ENCODE results near the gene IRF6. TPM values are rescaled to one million over a fixed set of nuclear protein-coding genes. Genes with fewer than 3 reads are reported as not detected.
A peak's percentile ranks its signal among the peaks of the same experiment; 100 is the strongest.

Gene IRF6
- total and polyA plus RNA-seq, 2 donors = 22.8 to 39.9 TPM

DNA sequence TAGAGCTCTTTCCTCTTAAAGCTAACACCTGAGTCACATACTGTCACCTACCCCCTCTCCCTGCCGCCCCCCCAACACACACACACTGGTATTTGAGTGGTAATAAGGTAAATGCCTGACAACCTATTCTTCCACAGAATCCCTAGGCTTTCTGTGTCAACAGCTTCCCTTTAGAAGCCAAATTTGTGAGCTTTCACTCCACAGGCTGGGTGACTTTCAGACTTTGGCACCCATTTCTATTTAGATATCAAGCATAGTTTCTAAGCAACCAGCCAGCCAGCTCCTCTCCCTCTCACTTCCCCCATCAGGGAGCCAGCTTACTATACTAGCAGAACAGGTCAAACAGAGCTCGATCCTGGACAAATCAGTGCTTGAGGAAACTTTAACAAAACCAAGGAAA is 18.4 kb downstream of the IRF6 start:
- Histone ChIP-seq H3K27me3 (ENCODE audit: control insufficient read depth in 2 of 2, insufficient read depth in 1 of 2, low read length in 1 of 2) (peaks cover 13% of the 10 kb centered on the region in 2 donors), H3K4me3 (ENCODE audit: low read length in 2 of 2) (no peak overlapping the region), H3K9me3 (ENCODE audit: control insufficient read depth in 2 of 2, insufficient read depth in 1 of 2, low read length in 1 of 2) (peaks cover 0 to 1% of the 10 kb centered on the region in 2 donors), H3K27ac (ENCODE audit: low read depth in 1 of 2, low read length in 1 of 2) (no peak overlapping the region), H3K36me3 (ENCODE audit: control insufficient read depth in 2 of 2, insufficient read depth in 2 of 2, low read length in 1 of 2) (peaks cover 0 to 3% of the 10 kb centered on the region in 2 donors), H3K4me1 (ENCODE audit: control insufficient read depth in 2 of 2, insufficient read depth in 2 of 2, low read length in 2 of 2) (peaks cover 10 to 16% of the 10 kb centered on the region in 2 donors)
- DNase-seq (ENCODE audit: low read depth in 6 of 9, low spot score in 9 of 9) = no peak
- 93% methylated on average over 2 of the region's 2 CpGs for WGBS

DNA sequence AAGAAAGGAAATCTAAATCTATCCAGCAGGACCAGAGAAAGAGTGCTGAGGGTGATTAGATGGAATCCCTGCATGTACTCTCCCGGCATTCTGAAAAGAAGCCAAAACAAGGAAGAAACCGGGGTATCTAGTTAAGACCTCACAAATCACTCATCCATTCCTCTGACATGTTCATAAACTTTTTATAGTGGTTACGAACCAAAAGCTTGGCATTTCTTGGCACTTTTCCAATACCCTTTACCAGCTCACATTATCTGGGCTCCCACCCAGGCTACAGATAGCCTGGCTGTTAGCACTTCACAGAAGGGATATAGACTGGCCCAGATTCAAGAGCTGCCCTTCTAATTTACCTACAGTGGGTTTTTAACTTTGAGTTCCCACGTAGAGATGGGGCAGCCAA is 19.8 kb downstream of the IRF6 start:
- WGBS = 70% methylated on average over 4 of the region's 4 CpGs
- DNase-seq (ENCODE audit: low read depth in 6 of 9, low spot score in 9 of 9) = no peak
- Histone ChIP-seq H3K27ac (ENCODE audit: low read depth in 1 of 2, low read length in 1 of 2) (no peak overlapping the region), H3K4me1 (ENCODE audit: control insufficient read depth in 2 of 2, insufficient read depth in 2 of 2, low read length in 2 of 2) (peaks cover 10 to 16% of the 10 kb centered on the region in 2 donors), H3K36me3 (ENCODE audit: control insufficient read depth in 2 of 2, insufficient read depth in 2 of 2, low read length in 1 of 2) (peaks cover 7 to 14% of the 10 kb centered on the region in 2 donors), H3K27me3 (ENCODE audit: control insufficient read depth in 2 of 2, insufficient read depth in 1 of 2, low read length in 1 of 2) (peaks cover 8 to 9% of the 10 kb centered on the region in 2 donors), H3K4me3 (ENCODE audit: low read length in 2 of 2) (no peak overlapping the region), H3K9me3 (ENCODE audit: control insufficient read depth in 2 of 2, insufficient read depth in 1 of 2, low read length in 1 of 2) (peaks cover 0 to 1% of the 10 kb centered on the region in 2 donors)

DNA sequence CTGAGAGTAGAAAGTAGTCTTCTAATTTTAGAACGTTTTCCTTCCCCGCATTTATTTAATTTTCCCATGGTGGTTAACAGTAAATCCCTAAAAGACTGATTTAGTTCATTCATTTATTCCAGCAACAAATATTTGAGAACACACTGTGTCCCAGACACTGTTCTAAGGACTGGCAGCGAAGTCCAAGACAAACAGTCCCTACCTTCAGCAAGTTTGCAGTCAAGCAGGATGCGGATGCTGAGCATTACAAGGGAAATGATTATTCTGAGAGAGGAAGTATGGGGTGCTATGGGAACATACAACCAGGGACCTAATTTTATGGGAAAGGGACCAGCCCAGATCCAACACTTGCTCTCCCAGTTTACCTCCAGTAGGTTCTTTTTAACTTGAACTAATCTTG is 20.4 kb downstream of the IRF6 start:
- DNase-seq (ENCODE audit: low read depth in 6 of 9, low spot score in 9 of 9) = no peak
- 98% methylated on average over 4 of the region's 4 CpGs for WGBS
- Histone ChIP-seq H3K4me3 (ENCODE audit: low read length in 2 of 2) (no peak overlapping the region), H3K27me3 (ENCODE audit: control insufficient read depth in 2 of 2, insufficient read depth in 1 of 2, low read length in 1 of 2) (peaks cover 8% of the 10 kb centered on the region in 2 donors), H3K36me3 (ENCODE audit: control insufficient read depth in 2 of 2, insufficient read depth in 2 of 2, low read length in 1 of 2) (peaks cover 8 to 20% of the 10 kb centered on the region in 2 donors), H3K4me1 (ENCODE audit: control insufficient read depth in 2 of 2, insufficient read depth in 2 of 2, low read length in 2 of 2) (peaks cover 10 to 16% of the 10 kb centered on the region in 2 donors), H3K9me3 (ENCODE audit: control insufficient read depth in 2 of 2, insufficient read depth in 1 of 2, low read length in 1 of 2) (peaks cover 0 to 1% of the 10 kb centered on the region in 2 donors), H3K27ac (ENCODE audit: low read depth in 1 of 2, low read length in 1 of 2) (no peak overlapping the region)

DNA sequence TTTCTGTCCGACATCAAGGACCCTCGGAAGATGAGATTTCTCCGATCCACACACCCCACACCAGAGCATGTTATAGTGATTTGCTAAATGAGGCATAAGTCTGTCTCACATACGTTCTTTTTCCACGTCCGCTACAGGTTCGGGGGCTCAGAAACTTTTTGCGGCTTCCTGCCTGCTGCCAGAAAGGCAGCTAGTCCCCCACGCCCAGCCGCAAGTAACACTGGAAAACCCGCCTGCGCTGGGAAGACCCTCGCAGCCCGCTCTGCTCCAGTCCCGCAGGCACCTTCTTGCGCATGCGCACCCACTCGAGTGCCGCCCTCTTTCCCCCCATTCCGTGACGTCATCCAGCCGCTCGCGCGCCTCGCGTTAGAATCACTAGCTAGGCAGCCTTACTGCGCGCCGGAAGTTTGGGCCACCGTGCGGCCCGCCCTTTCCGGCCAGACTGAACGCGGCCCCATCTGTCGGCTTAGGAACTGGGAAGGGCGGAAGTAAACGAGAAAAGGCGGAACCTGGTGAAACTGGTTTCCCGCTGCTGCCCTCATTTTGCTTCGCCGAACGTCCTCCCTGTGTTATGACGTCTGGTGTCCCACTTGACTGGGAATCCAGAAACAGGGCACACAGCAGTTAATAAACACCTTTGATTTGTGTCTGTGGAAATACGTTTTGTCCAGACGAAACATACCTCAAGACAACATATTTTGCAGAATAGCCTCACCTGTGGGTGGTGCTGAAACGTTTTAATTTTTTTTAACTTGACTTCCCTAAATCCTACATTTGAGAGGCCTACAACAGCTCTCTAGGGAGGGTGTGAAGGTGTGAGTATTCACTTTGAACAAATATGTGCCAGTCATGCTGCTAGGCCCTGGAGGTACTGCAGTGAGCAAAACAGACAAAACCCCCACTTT is 21.4 kb downstream of the IRF6 start, which contains the start of gene C1orf74:
Gene C1orf74, minus strand, starts transcription at position 295 of the 905 bp plus-strand sequence. CDS start 925 bp downstream, outside the sequence.
- Histone ChIP-seq H3K9me3 (ENCODE audit: control insufficient read depth in 2 of 2, insufficient read depth in 1 of 2, low read length in 1 of 2) (peaks cover 0 to 1% of the 10 kb centered on the region in 2 donors), H3K4me1 (ENCODE audit: control insufficient read depth in 2 of 2, insufficient read depth in 2 of 2, low read length in 2 of 2) (peaks cover 10 to 16% of the 10 kb centered on the region in 2 donors), H3K36me3 (ENCODE audit: control insufficient read depth in 2 of 2, insufficient read depth in 2 of 2, low read length in 1 of 2) (peaks cover 12 to 31% of the 10 kb centered on the region in 2 donors), H3K4me3 (ENCODE audit: low read length in 2 of 2) (peak within 1 kb of the TSS; percentile 52 to 61), H3K27ac (ENCODE audit: low read depth in 1 of 2, low read length in 1 of 2) (peak within 1 kb of the TSS; percentile 74 to 91), H3K27me3 (ENCODE audit: control insufficient read depth in 2 of 2, insufficient read depth in 1 of 2, low read length in 1 of 2) (peaks cover 5 to 8% of the 10 kb centered on the region in 2 donors)
- WGBS = 4% methylated on average over 48 of the region's 48 CpGs
- DNase-seq (ENCODE audit: low read depth in 6 of 9, low spot score in 9 of 9) = peak; percentile 95 to 99 (median 97)

DNA sequence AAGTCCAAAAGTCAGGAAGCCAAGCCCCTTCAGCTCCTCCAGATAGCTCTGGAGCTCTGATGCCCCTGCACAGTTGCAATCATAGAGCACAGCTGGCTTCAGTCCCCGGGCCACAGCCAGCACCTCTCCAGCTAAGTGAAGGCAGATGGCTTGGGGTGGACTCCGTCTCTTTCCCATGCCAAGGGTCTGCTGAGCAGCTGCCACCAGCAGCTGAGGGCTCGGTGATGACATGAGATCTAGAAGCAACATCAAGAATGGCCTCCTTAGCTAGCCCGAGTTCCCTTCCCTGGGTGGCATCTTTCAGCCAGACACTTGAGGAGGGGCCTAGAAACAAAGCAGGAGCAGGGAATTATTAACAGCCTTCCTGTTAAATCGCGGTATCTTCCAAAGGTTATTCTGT is 22.6 kb downstream of the IRF6 start:
- WGBS = 89% methylated on average over 6 of the region's 6 CpGs

DNA sequence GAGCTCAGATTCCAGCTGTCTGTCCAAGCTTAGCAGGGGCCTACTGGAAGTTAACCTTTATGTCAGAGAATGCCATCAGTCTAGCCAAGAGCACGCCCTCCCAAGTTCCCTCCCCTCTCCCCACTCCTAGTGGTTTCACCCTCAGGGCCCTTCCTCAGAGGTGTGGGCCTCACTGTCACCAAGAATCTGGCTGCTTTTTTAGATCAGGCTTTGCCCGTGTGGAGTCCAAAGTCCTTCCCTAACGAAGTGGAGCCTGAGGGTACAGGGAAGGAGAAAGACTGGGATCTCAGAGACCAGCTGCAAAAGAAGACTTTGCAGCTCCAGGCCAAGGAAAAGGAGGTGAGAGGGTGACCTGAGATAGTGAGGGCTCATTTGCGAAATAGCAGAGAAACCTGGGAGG is 25.7 kb downstream of the IRF6 start:
- no peaks in the 10 kb centered on the region for H3K27me3 ChIP-seq (ENCODE audit: control insufficient read depth in 2 of 2, insufficient read depth in 1 of 2, low read length in 1 of 2)
- H3K27ac ChIP-seq (ENCODE audit: low read depth in 1 of 2, low read length in 1 of 2) = no peak overlapping the region
- peaks cover 10 to 16% of the 10 kb centered on the region in 2 donors for H3K4me1 ChIP-seq (ENCODE audit: control insufficient read depth in 2 of 2, insufficient read depth in 2 of 2, low read length in 2 of 2)
- H3K9me3 ChIP-seq (ENCODE audit: control insufficient read depth in 2 of 2, insufficient read depth in 1 of 2, low read length in 1 of 2) = no peaks in the 10 kb centered on the region
- WGBS = 96% methylated on average over 4 of the region's 4 CpGs
- DNase-seq (ENCODE audit: low read depth in 6 of 9, low spot score in 9 of 9) = no peak
- no peak overlapping the region for H3K4me3 ChIP-seq (ENCODE audit: low read length in 2 of 2)
- peaks cover 40 to 73% of the 10 kb centered on the region in 2 donors for H3K36me3 ChIP-seq (ENCODE audit: control insufficient read depth in 2 of 2, insufficient read depth in 2 of 2, low read length in 1 of 2)

More for the DNA sequence above, 22.6 kb downstream of the IRF6 start:
- Histone ChIP-seq H3K27me3 (ENCODE audit: control insufficient read depth in 2 of 2, insufficient read depth in 1 of 2, low read length in 1 of 2) (peaks cover 5 to 8% of the 10 kb centered on the region in 2 donors), H3K9me3 (ENCODE audit: control insufficient read depth in 2 of 2, insufficient read depth in 1 of 2, low read length in 1 of 2) (peaks cover 0 to 1% of the 10 kb centered on the region in 2 donors), H3K36me3 (ENCODE audit: control insufficient read depth in 2 of 2, insufficient read depth in 2 of 2, low read length in 1 of 2) (peaks cover 12 to 42% of the 10 kb centered on the region in 2 donors), H3K4me3 (ENCODE audit: low read length in 2 of 2) (no peak overlapping the region), H3K27ac (ENCODE audit: low read depth in 1 of 2, low read length in 1 of 2) (no peak overlapping the region), H3K4me1 (ENCODE audit: control insufficient read depth in 2 of 2, insufficient read depth in 2 of 2, low read length in 2 of 2) (peaks cover 10 to 16% of the 10 kb centered on the region in 2 donors)
- DNase-seq (ENCODE audit: low read depth in 6 of 9, low spot score in 9 of 9) = no peak

DNA sequence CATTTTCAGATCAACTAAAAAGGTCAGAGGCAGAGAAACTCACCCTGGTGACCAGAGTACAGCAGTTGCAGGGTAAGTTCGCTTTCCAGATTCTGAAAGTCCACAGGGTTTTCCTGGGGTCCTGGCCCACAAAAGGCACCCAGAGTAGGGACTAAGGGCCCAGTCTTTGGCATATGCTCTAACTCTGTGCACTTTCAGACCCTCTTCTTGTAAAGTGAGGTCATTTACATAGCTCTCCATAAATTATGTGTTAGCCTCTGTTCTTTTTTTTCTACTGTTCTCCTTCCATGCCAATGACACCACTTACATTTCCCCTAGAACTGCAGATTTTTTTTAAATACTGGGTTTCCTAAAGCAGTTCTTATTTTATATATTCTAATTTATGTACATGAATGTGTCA is 27.8 kb downstream of the IRF6 start:
- 98% methylated on average over 1 of the region's 1 CpG for WGBS
- DNase-seq (ENCODE audit: low read depth in 6 of 9, low spot score in 9 of 9) = no peak
- H3K36me3 ChIP-seq (ENCODE audit: control insufficient read depth in 2 of 2, insufficient read depth in 2 of 2, low read length in 1 of 2) = peaks cover 59 to 91% of the 10 kb centered on the region in 2 donors

DNA sequence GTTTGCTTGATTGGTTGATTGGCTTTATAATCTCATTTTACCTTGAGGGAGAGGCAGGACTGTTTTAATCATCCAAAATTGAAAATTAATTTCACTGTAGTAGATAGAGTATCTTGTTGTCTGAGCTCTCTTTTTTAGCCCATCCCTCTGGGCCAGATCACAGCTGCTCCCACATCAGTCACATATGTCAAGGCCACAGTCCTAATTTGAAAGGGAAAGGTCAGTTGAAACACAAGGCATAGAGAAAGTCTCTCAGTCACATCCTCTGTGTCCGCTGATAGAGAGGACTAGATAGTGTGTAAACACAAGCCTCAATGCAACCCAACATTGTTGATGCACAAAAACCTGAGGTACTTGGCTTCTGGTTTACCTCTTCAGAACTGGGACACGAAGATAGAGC is 28.4 kb downstream of the IRF6 start:
- Histone ChIP-seq H3K9me3 (ENCODE audit: control insufficient read depth in 2 of 2, insufficient read depth in 1 of 2, low read length in 1 of 2) (no peaks in the 10 kb centered on the region), H3K4me1 (ENCODE audit: control insufficient read depth in 2 of 2, insufficient read depth in 2 of 2, low read length in 2 of 2) (no peaks in the 10 kb centered on the region), H3K27me3 (ENCODE audit: control insufficient read depth in 2 of 2, insufficient read depth in 1 of 2, low read length in 1 of 2) (no peaks in the 10 kb centered on the region), H3K4me3 (ENCODE audit: low read length in 2 of 2) (no peak overlapping the region), H3K36me3 (ENCODE audit: control insufficient read depth in 2 of 2, insufficient read depth in 2 of 2, low read length in 1 of 2) (peaks cover 62 to 93% of the 10 kb centered on the region in 2 donors), H3K27ac (ENCODE audit: low read depth in 1 of 2, low read length in 1 of 2) (no peak overlapping the region)
- WGBS = 94% methylated on average over 2 of the region's 2 CpGs
- DNase-seq (ENCODE audit: low read depth in 6 of 9, low spot score in 9 of 9) = no peak

More for the DNA sequence above, 27.8 kb downstream of the IRF6 start:
- H3K9me3 ChIP-seq (ENCODE audit: control insufficient read depth in 2 of 2, insufficient read depth in 1 of 2, low read length in 1 of 2) = no peaks in the 10 kb centered on the region
- no peak overlapping the region for H3K4me3 ChIP-seq (ENCODE audit: low read length in 2 of 2)
- peaks cover under 1% of the 10 kb centered on the region in 2 donors for H3K4me1 ChIP-seq (ENCODE audit: control insufficient read depth in 2 of 2, insufficient read depth in 2 of 2, low read length in 2 of 2)
- H3K27me3 ChIP-seq (ENCODE audit: control insufficient read depth in 2 of 2, insufficient read depth in 1 of 2, low read length in 1 of 2) = no peaks in the 10 kb centered on the region
- H3K27ac ChIP-seq (ENCODE audit: low read depth in 1 of 2, low read length in 1 of 2) = no peak overlapping the region

DNA sequence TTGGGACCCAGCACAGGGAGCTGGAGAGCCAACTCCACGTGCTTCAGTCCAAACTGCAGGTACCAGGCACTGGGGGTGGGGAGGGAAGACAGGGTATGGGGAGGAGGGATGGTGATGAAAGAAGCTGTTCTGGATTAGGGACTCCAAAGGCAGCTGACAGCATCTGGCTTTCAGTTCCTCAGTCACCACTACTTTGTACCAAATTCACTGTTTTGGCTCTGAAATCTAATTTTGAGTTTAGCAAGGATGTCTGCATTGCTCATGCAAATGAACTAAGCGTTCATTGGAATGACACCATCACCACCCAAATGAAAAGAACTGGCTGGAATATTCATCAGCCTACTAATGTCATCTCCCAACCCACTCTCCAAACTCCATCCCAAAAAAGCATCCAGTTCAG is 30.3 kb downstream of the IRF6 start:
- peaks cover 9 to 16% of the 10 kb centered on the region in 2 donors for H3K4me1 ChIP-seq (ENCODE audit: control insufficient read depth in 2 of 2, insufficient read depth in 2 of 2, low read length in 2 of 2)
- H3K4me3 ChIP-seq (ENCODE audit: low read length in 2 of 2) = no peak overlapping the region
- no peak overlapping the region for H3K27ac ChIP-seq (ENCODE audit: low read depth in 1 of 2, low read length in 1 of 2)
- H3K36me3 ChIP-seq (ENCODE audit: control insufficient read depth in 2 of 2, insufficient read depth in 2 of 2, low read length in 1 of 2) = peaks cover 63 to 84% of the 10 kb centered on the region in 2 donors
- H3K9me3 ChIP-seq (ENCODE audit: control insufficient read depth in 2 of 2, insufficient read depth in 1 of 2, low read length in 1 of 2) = no peaks in the 10 kb centered on the region
- no peaks in the 10 kb centered on the region for H3K27me3 ChIP-seq (ENCODE audit: control insufficient read depth in 2 of 2, insufficient read depth in 1 of 2, low read length in 1 of 2)
- no peak for DNase-seq (ENCODE audit: low read depth in 6 of 9, low spot score in 9 of 9)
- WGBS = 95% methylated on average over 2 of the region's 2 CpGs

All from thymus (tissue), 11 donors.